Measurements from ENCODE around the gene AARSD1.
"Not testable (repeated sequence)": the region's sequence is repeated elsewhere in the genome, so short reads cannot be mapped to it uniquely, and the experiment has no call there.

The AARSD1 gene

GRCh38 chr17:42964161-42964932 lies at the start of gene AARSD1:
Gene AARSD1 (minus strand): TSS chr17:42964454. CDS start chr17:42964440, 14 bp downstream.
- DNase-seq: peak; percentile 86 to 94

GRCh38 chr17:43013296-43013695 lies 49.0 kb upstream of the AARSD1 start:
- DNase-seq: no peak

GRCh38 chr17:43011728-43012472 lies 47.6 kb upstream of the AARSD1 start:
- DNase-seq: no peak

GRCh38 chr17:43010667-43011308 lies 46.5 kb upstream of the AARSD1 start:
- DNase-seq: no peak

- peak; percentile 43 to 83 for DNase-seq
Observed at GRCh38 chr17:43006639-43007551, 42.6 kb upstream of the AARSD1 start, which contains the start of gene IFI35. Gene IFI35 (plus strand): TSS chr17:43006784. CDS start chr17:43006948, 164 bp downstream.

GRCh38 chr17:43003542-43004172 lies 39.4 kb upstream of the AARSD1 start:
- no peak for DNase-seq

GRCh38 chr17:43000894-43001293 lies 36.6 kb upstream of the AARSD1 start:
- not testable (repeated sequence) for DNase-seq

- no peak for DNase-seq
Observed at GRCh38 chr17:42999003-42999525, 34.8 kb upstream of the AARSD1 start.

GRCh38 chr17:42997984-42998938 lies 34.0 kb upstream of the AARSD1 start, which contains the start of gene RPL27:
Gene RPL27 (plus strand): TSS chr17:42998419. CDS start chr17:42998751, 332 bp downstream.
- peak; percentile 100 for DNase-seq

GRCh38 chr17:42997390-42997983 lies 33.2 kb upstream of the AARSD1 start:
- peak in 1 of 2 experiments; percentile 43 for DNase-seq

- DNase-seq: not testable (repeated sequence)
Observed at GRCh38 chr17:42993913-42994312, 29.7 kb upstream of the AARSD1 start.

GRCh38 chr17:42992872-42993271 lies 28.6 kb upstream of the AARSD1 start:
- DNase-seq: peak in 1 of 2 experiments; percentile 27

GRCh38 chr17:42991471-42991870 lies 27.2 kb upstream of the AARSD1 start:
- no peak for DNase-seq

- no peak for DNase-seq
Observed at GRCh38 chr17:42989726-42990652, 25.7 kb upstream of the AARSD1 start.

GRCh38 chr17:42989141-42989540 lies 24.9 kb upstream of the AARSD1 start:
- no peak for DNase-seq

GRCh38 chr17:42985225-42985624 lies 21.0 kb upstream of the AARSD1 start:
- DNase-seq: no peak

GRCh38 chr17:42982266-42982665 lies 18.0 kb upstream of the AARSD1 start:
- no peak for DNase-seq

- DNase-seq: peak in 1 of 2 experiments; percentile 42
Observed at GRCh38 chr17:42980766-42981397, 16.6 kb upstream of the AARSD1 start.

All from NCI-H524 (cell line).